Endothelial cell of umbilical vein (primary cell): Measurements from ENCODE around the gene TSPAN9. TPM values are rescaled to one million over a fixed set of nuclear protein-coding genes. Genes with fewer than 3 reads are reported as not detected.

Source experiments
- BruUV-seq: library from RNA; stranded (reverse); fragments of 400-500 nt; replicated peaks from 2 replicates; lab custom pipeline; 2021; lab: Mats Ljungman, UMichigan
- CTCF ChIA-PET: fragments of 300-600, 350-600 bp; sonication (Branson Sonifier 250); formaldehyde crosslinking; loops from one replicate; lab custom pipeline; 2021; ENCODE audit warnings: antibody characterized with exemption, inconsistent platforms; lab: Charles Lee
- POLR2A ChIA-PET: fragments of 300-600, 350-600 bp; sonication (Branson Sonifier 250); formaldehyde crosslinking; loops from one replicate; lab custom pipeline; 2021; ENCODE audit warnings: antibody characterized with exemption, inconsistent platforms; lab: Charles Lee
- DNase-seq: peaks from one replicate; pipeline ENCODE4 v3.0.0-alpha.2; 2011; ENCODE audit warnings: low read depth, low spot score
- FAIRE-seq: peaks from 2 replicates; lab custom pipeline; 2011; peaks lifted over from hg19 to GRCh38; lab: Jason Lieb, UNC
- H2AFZ ChIP-seq: 2 replicates; pipeline ENCODE4 v1.6.0; 2012; ENCODE audit warnings: low read depth, low read length, control low read depth, inconsistent platforms
- H3K27ac ChIP-seq: 2 replicates; pipeline ENCODE4 v1.5.1; 2011; ENCODE audit warnings: low read depth, mild to moderate bottlenecking, control low read depth, low read length, moderate library complexity; ENCODE audit not compliant: insufficient read depth
- H3K27me3 ChIP-seq, 2 experiments: 2 replicates each; pipeline versions ENCODE4 v1.6.0 to v1.6.1; 2011; ENCODE audit warnings: low read length in 2 of 2, mixed read lengths in 1 of 2; ENCODE audit not compliant: control insufficient read depth in 2 of 2, insufficient read depth in 2 of 2
- H3K36me3 ChIP-seq, 2 experiments: 2 replicates in 1 of 2; 3 replicates in 1 of 2; pipeline ENCODE4 v1.5.1; 2011; ENCODE audit warnings: low read length in 2 of 2, mild to moderate bottlenecking in 1 of 2, moderate library complexity in 1 of 2; ENCODE audit not compliant: control insufficient read depth in 2 of 2, insufficient read depth in 2 of 2; ENCODE audit errors: extremely low read depth in 1 of 2
- H3K4me1 ChIP-seq: 3 replicates; pipeline ENCODE4 v1.5.1; 2011; ENCODE audit warnings: mild to moderate bottlenecking, low read length; ENCODE audit not compliant: control insufficient read depth, insufficient read depth; ENCODE audit errors: extremely low read depth
- H3K4me2 ChIP-seq: 2 replicates; pipeline ENCODE4 v1.6.1; 2011; ENCODE audit warnings: low read length, control low read depth, mixed read lengths; ENCODE audit not compliant: insufficient read depth
- H3K4me3 ChIP-seq, 3 experiments: fragments of 200-600 bp in 1 of 3; sonication (generic), shearing (Covaris generic) in 1 of 3; replicated peaks in 1 of 3; 2 replicates each; pipeline ENCODE4 v1.5.1; 2011 to 2016; ENCODE audit warnings: control low read depth in 3 of 3, low read length in 3 of 3, mild to moderate bottlenecking in 2 of 3, inconsistent platforms in 1 of 3, low read depth in 1 of 3, moderate library complexity in 1 of 3; ENCODE audit not compliant: insufficient read depth in 1 of 3
- H3K79me2 ChIP-seq: 2 replicates; pipeline ENCODE4 v1.6.0; 2012; ENCODE audit warnings: low read length, inconsistent platforms; ENCODE audit not compliant: control insufficient read depth, insufficient read depth
- H3K9ac ChIP-seq: replicated peaks from 2 replicates; pipeline ENCODE3; 2011; ENCODE audit warnings: low read length, control low read depth; ENCODE audit not compliant: insufficient read depth; ENCODE audit errors: extremely low read depth
- H3K9me1 ChIP-seq: replicated peaks from 3 replicates; pipeline ENCODE4 v1.6.0; 2011; ENCODE audit warnings: mild to moderate bottlenecking, low read length; ENCODE audit not compliant: control insufficient read depth, insufficient read depth; ENCODE audit errors: extremely low read depth
- H3K9me3 ChIP-seq: replicated peaks from 2 replicates; pipeline ENCODE4 v1.5.1; 2012; ENCODE audit warnings: low read length, inconsistent platforms; ENCODE audit not compliant: control insufficient read depth, insufficient read depth
- H4K20me1 ChIP-seq: replicated peaks from 2 replicates; pipeline ENCODE3; 2011; ENCODE audit warnings: mild to moderate bottlenecking, low read length; ENCODE audit not compliant: control insufficient read depth, insufficient read depth; ENCODE audit errors: extremely low read depth
- CTCF ChIP-seq, 2 donors: IDR thresholded peaks; 1 replicate in 1 of 2; 2 replicates in 1 of 2; pipeline ENCODE4 v1.5.1; 2011; ENCODE audit warnings: low read length in 2 of 2, mild to moderate bottlenecking in 2 of 2, moderate library complexity in 2 of 2, control low read depth in 1 of 2, inconsistent platforms in 1 of 2, low read depth in 1 of 2; ENCODE audit not compliant: insufficient read depth in 1 of 2; ENCODE audit errors: extremely low read depth in 1 of 2
- EZH2 ChIP-seq: IDR thresholded peaks from 2 replicates; pipeline ENCODE4 v1.6.1; 2012; ENCODE audit warnings: borderline replicate concordance, low read depth, mild to moderate bottlenecking, moderate library complexity, low read length, inconsistent platforms; ENCODE audit not compliant: severe bottlenecking
- FOS ChIP-seq: IDR thresholded peaks from 2 replicates; pipeline ENCODE4 v1.6.1; 2011; ENCODE audit warnings: mild to moderate bottlenecking, low read length, moderate library complexity, borderline replicate concordance; ENCODE audit not compliant: insufficient read depth
- GATA2 ChIP-seq: IDR thresholded peaks from 2 replicates; pipeline ENCODE4 v1.7.0; 2011; ENCODE audit warnings: low read depth, mild to moderate bottlenecking, moderate library complexity, mixed read lengths, low read length; ENCODE audit not compliant: insufficient read length, insufficient read depth
- JUN ChIP-seq: IDR thresholded peaks from 2 replicates; pipeline ENCODE4 v1.6.1; 2011; ENCODE audit warnings: borderline replicate concordance, low read depth; ENCODE audit not compliant: insufficient read length, insufficient read depth
- MAX ChIP-seq: IDR thresholded peaks from 2 replicates; pipeline ENCODE4 v1.6.1; 2011; ENCODE audit not compliant: insufficient read depth, insufficient read length
- MYC ChIP-seq: IDR thresholded peaks from one replicate; pipeline ENCODE4 v1.6.1; 2011; ENCODE audit warnings: mild to moderate bottlenecking, low read depth, low read length
- POLR2A ChIP-seq: IDR thresholded peaks from 2 replicates; pipeline ENCODE4 v1.6.1; 2012; ENCODE audit warnings: low read depth, mild to moderate bottlenecking, control low read depth, low read length
- POLR2AphosphoS5 ChIP-seq: IDR thresholded peaks from 2 replicates; pipeline ENCODE4 v1.6.1; 2012; ENCODE audit warnings: low read depth, mild to moderate bottlenecking, control low read depth, low read length, moderate library complexity; ENCODE audit not compliant: insufficient read depth
- dilution Hi-C: fragments of 300-500 bp; cut with MboI; formaldehyde crosslinking; loops from one replicate; pipeline ENCODE4 v1.15.0; 2019; ENCODE audit warnings: low sequenced_read_pairs; ENCODE audit not compliant: extremely low pct_ligation_motif_present
- intact Hi-C: fragments of 100-400 bp; cut with micrococcal nuclease; formaldehyde crosslinking; loops from one replicate; pipeline ENCODE4 v1.10.0; 2022
- polyA plus RNA-seq, 4 experiments: library from polyadenylated mRNA; depleted of rRNA in 3 of 4; stranded (reverse) in 3 of 4; unstranded in 1 of 4; fragments of >200 nt; gene quantifications; 2 replicates each; pipeline versions ENCODE4 v1.2.1 to v1.2.3, GENCODE V29; 2011 to 2012; ENCODE audit warnings: missing spikeins in 1 of 4
- total RNA-seq: library from RNA; stranded (reverse); gene quantifications from 2 replicates; pipeline ENCODE4 v1.2.3, GENCODE V29; 2021

TSPAN9 gene
- total and polyA plus RNA-seq, 2 donors (not counting 3 experiments of a cell fraction or from before 2014, with no cell fraction given), result 43.3 to 66.8 TPM

GRCh38 chr12:3054374-3054773 is 22.8 kb upstream of the TSPAN9 start:
- no peaks in the 10 kb centered on the region for H3K4me1 ChIP-seq
- TF ChIP-seq EZH2, result no peak
- no peak for TF ChIP-seq POLR2AphosphoS5
- TF ChIP-seq POLR2A, result no peak
- no peak for TF ChIP-seq MYC
- TF ChIP-seq JUN, result no peak
- TF ChIP-seq FOS, result no peak
- no peak for TF ChIP-seq CTCF (IDR thresholded peaks at IDR 0.05; ENCODE audit: extremely low read depth in 1 of 2, insufficient read depth in 1 of 2, low read depth in 1 of 2, low read length in 2 of 2)
- TF ChIP-seq GATA2, result no peak
- TF ChIP-seq MAX, result no peak
- ChIA-PET POLR2A (no interaction called here), CTCF (interaction anchor here (1.0 kb wide), 2 partner anchors 19 to 20 kb away, joined by 3 read pairs; no protein-coding TSS in a partner anchor)
- no peak overlapping the region for H2AFZ ChIP-seq
- dilution Hi-C loops, result no loop called here
- no peak overlapping the region for H3K9ac ChIP-seq
- H3K27me3 ChIP-seq, result peaks cover 3 to 5% of the 10 kb centered on the region in 2 experiments
- H3K36me3 ChIP-seq, result no peaks in the 10 kb centered on the region
- no peak overlapping the region for H3K4me2 ChIP-seq
- H3K27ac ChIP-seq, result no peak overlapping the region
- no peaks in the 10 kb centered on the region for H4K20me1 ChIP-seq
- DNase-seq (no peak), FAIRE-seq (no peak)
- no peaks in the 10 kb centered on the region for H3K9me1 ChIP-seq
- no peaks in the 10 kb centered on the region for H3K9me3 ChIP-seq
- no peaks in the 10 kb centered on the region for H3K79me2 ChIP-seq
- intact Hi-C loops, result no loop called here
- no peak overlapping the region for H3K4me3 ChIP-seq
- BruUV-seq, result no TSS peak
